ENCODE results near the gene PLA2G6. TPM values are rescaled to one million over a fixed set of nuclear protein-coding genes. Genes with fewer than 3 reads are reported as not detected.
A peak's percentile ranks its signal among the peaks of the same experiment; 100 is the strongest.

The PLA2G6 gene
- total and polyA plus RNA-seq, 2 of the 4 experiments (the other 2 are of a cell fraction): 6.1 to 10.3 TPM

- Histone ChIP-seq H3K9ac (ENCODE audit: low read depth, low read length) (no peak overlapping the region), H4K5ac (ENCODE audit: low read depth, low read length) (peak overlapping the region; percentile 69), H2BK5ac (ENCODE audit: low read depth, low read length, poor library complexity, severe bottlenecking) (no peak overlapping the region), H4K91ac (ENCODE audit: insufficient read depth, low read depth, low read length) (peak overlapping the region; percentile 81), H4K20me1 (ENCODE audit: insufficient read depth, low read length) (no peaks in the 10 kb centered on the region), H3K4me1 (ENCODE audit: control insufficient read depth, insufficient read depth, low read length) (peaks cover 25% of the 10 kb centered on the region), H3K18ac (ENCODE audit: low read depth, low read length) (peak overlapping the region; percentile 47; the same call in 1 of the 2 replicates), H3K4me2 (ENCODE audit: low read depth, low read length) (0 out of 2 replicates have a peak overlapping the region, but pooled peaks have one; percentile 14), H2AK5ac (ENCODE audit: low read depth, low read length) (peak overlapping the region; percentile 82), H3K56ac (ENCODE audit: extremely low read depth, insufficient read depth, low read length) (no peak overlapping the region), H3K27me3 (ENCODE audit: control insufficient read depth, insufficient read depth, low read length) (no peaks in the 10 kb centered on the region), H3K27ac (ENCODE audit: insufficient read depth, low read length) (peak overlapping the region; percentile 30), H3K9me3 (ENCODE audit: control insufficient read depth, insufficient read depth, low read length) (no peaks in the 10 kb centered on the region), H2BK20ac (ENCODE audit: low read depth, low read length) (peak overlapping the region; percentile 57), H4K8ac (ENCODE audit: low read depth in 2 of 2, low read length in 2 of 2) (peak overlapping the region; percentile 43 to 79; a peak in 3 of 4 replicates), H2BK120ac (ENCODE audit: low read depth, low read length) (peak overlapping the region; percentile 68), H2AK9ac (replicated peaks; ENCODE audit: low read depth, low read length, poor library complexity) (peak overlapping the region; percentile 25), H3K14ac (replicated peaks; ENCODE audit: low read depth, low read length) (peak overlapping the region; percentile 17; the same call in 1 of the 2 replicates), H3K4ac (ENCODE audit: low read depth, low read length) (peak overlapping the region; percentile 58), H3K79me1 (ENCODE audit: low read depth in 1 of 2, low read length in 2 of 2) (peaks cover 0 to 22% of the 10 kb centered on the region in 2 experiments; a peak in 2 of 4 replicates), H2AFZ (replicated peaks; ENCODE audit: low read length, poor library complexity) (peak overlapping the region; percentile 79), H3K23ac (ENCODE audit: low read depth, low read length) (no peak overlapping the region), H3K9me1 (ENCODE audit: insufficient read depth, low read length) (peaks cover 25% of the 10 kb centered on the region), H2BK15ac (ENCODE audit: low read depth, low read length) (peak overlapping the region; percentile 83; the same call in 2 of the 3 replicates), H3K4me3 (ENCODE audit: insufficient read depth, low read depth, low read length) (no peak overlapping the region), H3K36me3 (ENCODE audit: control insufficient read depth, insufficient read depth, low read length) (no peaks in the 10 kb centered on the region)
- in situ Hi-C loops (cut with MboI; ENCODE audit: low sequenced_read_pairs): no loop called here
- no TSS peak for BruUV-seq (replicated peaks)
- ChIA-PET POLR2A (ENCODE audit: unreplicated experiment) (no interaction called here), CTCF (no interaction called here)
- ATAC-seq (ENCODE audit: low read depth): peak; percentile 19
- DNase-seq: peak; percentile 51
- 53% methylated on average over 4 of the region's 16 CpGs; no CpG with 5 or more reads in 1 of the 2 experiments for WGBS, 2 experiments (ENCODE audit: extremely low coverage in 2 of 2, insufficient read length in 1 of 2)
- intact Hi-C loops (cut with micrococcal nuclease): no loop called here
- TF ChIP-seq MXI1 (IDR thresholded peaks at IDR 0.05; ENCODE audit: borderline replicate concordance, low read depth, low read length): no peak
- TF ChIP-seq POLR2A (IDR thresholded peaks at IDR 0.05; ENCODE audit: low read depth, low read length): no peak
- dilution Hi-C loops (cut with HindIII; ENCODE audit: low sequenced_read_pairs, unreplicated experiment): no loop called here
Measured at GRCh38 chr22:38171927-38172831, 9.5 kb downstream of the PLA2G6 start.

Measured in IMR-90 (cell line).